Measurements from ENCODE around the gene DHPS.

Gene DHPS

DNA sequence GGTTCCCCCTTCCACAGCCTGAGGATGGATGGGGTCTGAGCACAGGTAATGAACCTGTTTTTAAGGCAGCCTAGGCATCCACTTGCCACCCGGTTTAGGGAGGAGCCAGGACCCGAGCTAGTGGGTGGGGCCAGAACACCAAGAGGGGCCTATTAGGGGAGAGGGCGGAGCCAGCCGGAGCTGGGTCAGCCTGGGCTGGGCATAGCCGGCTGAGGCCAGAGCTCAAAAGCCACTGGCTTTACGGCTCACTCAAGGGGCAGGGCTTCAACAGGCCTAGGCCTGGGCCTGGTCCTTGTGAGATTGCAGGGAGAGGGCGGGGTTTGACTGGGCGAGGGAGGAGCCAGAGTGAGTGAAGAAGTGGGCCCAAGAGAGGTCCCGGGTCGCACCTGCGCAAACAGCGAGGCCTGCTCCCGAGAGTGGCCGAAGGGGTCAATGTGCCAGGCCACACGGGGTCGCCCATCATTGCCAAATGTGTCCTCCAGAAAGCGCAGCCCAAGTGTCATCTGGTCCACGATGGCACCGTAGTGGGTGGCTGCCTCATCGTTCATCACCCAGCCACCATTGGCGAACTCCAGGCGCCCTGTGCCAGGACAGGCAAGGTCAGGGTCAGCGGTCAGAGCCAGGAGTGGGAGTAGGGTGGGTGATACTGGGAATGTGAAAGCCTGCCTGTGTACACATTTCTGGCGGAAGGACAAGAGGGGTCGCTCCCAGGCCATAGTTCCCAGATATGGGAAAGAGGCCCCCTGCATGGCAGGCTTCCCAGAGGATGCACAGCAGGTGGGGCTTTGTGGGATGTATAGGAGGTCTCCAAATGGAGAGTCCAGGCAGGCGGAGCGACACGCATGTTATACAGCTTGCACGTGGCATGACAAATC is 17.0 kb downstream of the DHPS start:
- WGBS, 2 experiments (ENCODE audit: insufficient coverage in 2 of 2): 86 to 90% methylated on average over 26 to 29 of the region's 29 CpGs
- peaks cover 5% of the 10 kb centered on the region for H3K4me1 ChIP-seq (ENCODE audit: control insufficient read depth, insufficient read depth, low read length, poor library complexity, severe bottlenecking)
- H3K4me3 ChIP-seq (ENCODE audit: extremely low read depth, insufficient read depth, low read length, poor library complexity, severe bottlenecking): no peak overlapping the region
- peaks cover 45% of the 10 kb centered on the region for H3K36me3 ChIP-seq (ENCODE audit: control insufficient read depth, insufficient read depth, low read length)
- H3K27ac ChIP-seq (ENCODE audit: low read depth, low read length, severe bottlenecking): no peak overlapping the region
- H3K9me3 ChIP-seq (ENCODE audit: control insufficient read depth, low read length): no peaks in the 10 kb centered on the region

DNA sequence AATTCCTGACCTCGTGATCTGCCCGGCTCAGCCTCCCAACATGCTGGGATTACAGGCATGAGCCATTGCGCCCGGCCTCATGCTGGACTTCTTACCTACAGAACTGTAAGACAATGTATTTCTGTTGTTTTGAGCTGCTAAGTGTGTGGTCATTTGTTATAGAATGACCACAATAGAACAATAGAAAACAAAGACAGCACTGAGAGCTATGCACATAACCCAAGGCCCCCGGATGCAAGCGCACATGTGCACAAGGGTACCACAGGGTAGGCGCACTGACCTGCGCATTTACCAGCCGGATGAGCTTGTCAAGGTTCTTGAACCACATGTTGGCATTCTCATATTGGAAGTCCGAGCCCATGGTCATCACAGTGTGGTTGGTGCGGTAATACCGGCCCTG is 20.7 kb downstream of the DHPS start:
- no peaks in the 10 kb centered on the region for H3K9me3 ChIP-seq (ENCODE audit: control insufficient read depth, low read length)
- H3K27ac ChIP-seq (ENCODE audit: low read depth, low read length, severe bottlenecking): no peak overlapping the region
- H3K4me3 ChIP-seq (ENCODE audit: extremely low read depth, insufficient read depth, low read length, poor library complexity, severe bottlenecking): no peak overlapping the region
- peaks cover 69% of the 10 kb centered on the region for H3K36me3 ChIP-seq (ENCODE audit: control insufficient read depth, insufficient read depth, low read length)
- WGBS, 2 experiments (ENCODE audit: insufficient coverage in 2 of 2): 94 to 97% methylated on average over 9 to 10 of the region's 12 CpGs
- no peaks in the 10 kb centered on the region for H3K4me1 ChIP-seq (ENCODE audit: control insufficient read depth, insufficient read depth, low read length, poor library complexity, severe bottlenecking)

DNA sequence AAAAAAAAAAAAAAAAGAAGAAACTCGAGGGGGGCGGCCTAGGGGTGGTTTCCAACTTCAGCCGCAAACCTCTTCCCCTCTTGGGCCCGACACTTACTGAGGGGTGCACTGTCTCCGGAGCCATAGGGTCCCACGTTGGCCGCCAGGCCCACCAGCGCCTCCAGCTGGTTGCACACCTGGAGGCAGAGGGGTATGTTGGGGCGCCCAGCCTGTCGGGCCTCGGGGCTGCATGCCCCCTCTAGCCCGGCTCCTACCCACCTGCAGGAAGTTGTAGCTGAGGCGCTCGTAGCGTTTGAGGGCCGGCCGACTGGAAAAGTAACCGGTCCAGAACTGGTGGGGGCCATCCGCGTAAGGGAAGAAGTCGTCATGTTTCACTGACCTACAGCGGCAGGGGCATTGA is 23.7 kb downstream of the DHPS start:
- Histone ChIP-seq H3K36me3 (ENCODE audit: control insufficient read depth, insufficient read depth, low read length) (peaks cover 63% of the 10 kb centered on the region), H3K27ac (ENCODE audit: low read depth, low read length, severe bottlenecking) (no peak overlapping the region), H3K4me1 (ENCODE audit: control insufficient read depth, insufficient read depth, low read length, poor library complexity, severe bottlenecking) (no peaks in the 10 kb centered on the region), H3K4me3 (ENCODE audit: extremely low read depth, insufficient read depth, low read length, poor library complexity, severe bottlenecking) (no peak overlapping the region), H3K9me3 (ENCODE audit: control insufficient read depth, low read length) (no peaks in the 10 kb centered on the region)
- WGBS, 2 experiments (ENCODE audit: insufficient coverage in 2 of 2): 98% methylated on average over 17 to 22 of the region's 22 CpGs

DNA sequence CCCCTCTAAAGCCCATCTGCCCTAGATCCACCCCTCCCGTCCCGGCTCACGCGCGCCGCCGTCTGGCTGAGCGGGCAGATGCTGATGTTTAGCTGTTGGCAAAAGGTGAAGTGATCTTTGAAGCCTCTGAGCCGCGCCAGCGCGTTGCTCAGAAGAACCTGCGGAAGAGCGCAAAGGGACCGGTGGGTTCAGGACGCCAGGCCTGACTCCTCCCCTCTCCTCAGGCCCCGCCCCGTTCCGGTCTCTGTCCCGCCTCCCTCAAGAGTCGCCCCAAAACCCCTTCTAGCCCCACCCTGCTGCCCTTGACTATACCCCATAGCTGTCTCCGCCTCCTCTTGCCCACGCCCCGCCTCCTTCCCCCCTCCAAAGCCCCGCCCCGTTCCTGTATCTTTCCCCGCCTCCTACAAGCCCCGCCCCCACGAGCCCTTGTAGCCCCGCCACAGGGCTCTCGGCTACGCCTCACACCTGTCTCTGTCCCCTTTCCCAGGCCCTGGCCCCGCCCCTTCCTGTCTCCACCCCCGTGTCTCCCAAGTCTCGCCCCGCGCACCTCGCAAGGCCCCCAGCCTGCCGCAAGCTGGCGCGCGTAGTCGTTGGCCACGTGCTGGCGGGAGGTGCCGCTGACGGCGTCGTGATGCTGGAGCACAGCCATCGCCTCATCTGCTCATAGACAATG is 24.6 kb downstream of the DHPS start:
- Histone ChIP-seq H3K9me3 (ENCODE audit: control insufficient read depth, low read length) (no peaks in the 10 kb centered on the region), H3K36me3 (ENCODE audit: control insufficient read depth, insufficient read depth, low read length) (peaks cover 59% of the 10 kb centered on the region), H3K27ac (ENCODE audit: low read depth, low read length, severe bottlenecking) (no peak overlapping the region), H3K4me1 (ENCODE audit: control insufficient read depth, insufficient read depth, low read length, poor library complexity, severe bottlenecking) (no peaks in the 10 kb centered on the region), H3K4me3 (ENCODE audit: extremely low read depth, insufficient read depth, low read length, poor library complexity, severe bottlenecking) (no peak overlapping the region)
- 90 to 97% methylated on average over 22 to 32 of the region's 50 CpGs for WGBS, 2 experiments (ENCODE audit: insufficient coverage in 2 of 2)

DNA sequence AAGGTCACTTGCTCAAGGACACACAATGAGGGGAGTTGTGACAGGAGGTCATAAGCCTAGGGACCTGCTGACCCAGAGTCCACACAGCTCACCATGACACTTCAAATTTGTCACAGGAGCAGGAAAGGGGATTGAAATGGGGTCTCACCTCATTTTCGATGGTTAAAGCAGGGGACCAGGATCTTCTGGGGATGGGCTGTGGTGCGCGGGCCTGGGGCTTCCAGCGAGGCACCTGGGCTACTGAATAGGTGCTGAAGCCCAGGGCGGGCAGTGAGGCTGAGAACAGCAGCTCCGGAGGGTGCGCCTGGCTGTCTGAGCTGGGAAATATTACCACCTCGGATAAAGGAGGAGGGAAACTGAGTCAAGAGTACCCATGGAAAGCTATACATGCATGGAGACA is 26.1 kb downstream of the DHPS start:
- no peak overlapping the region for H3K4me3 ChIP-seq (ENCODE audit: extremely low read depth, insufficient read depth, low read length, poor library complexity, severe bottlenecking)
- H3K9me3 ChIP-seq (ENCODE audit: control insufficient read depth, low read length): no peaks in the 10 kb centered on the region
- no peaks in the 10 kb centered on the region for H3K4me1 ChIP-seq (ENCODE audit: control insufficient read depth, insufficient read depth, low read length, poor library complexity, severe bottlenecking)
- 97 to 100% methylated on average over 5 to 8 of the region's 8 CpGs for WGBS, 2 experiments (ENCODE audit: insufficient coverage in 2 of 2)
- H3K36me3 ChIP-seq (ENCODE audit: control insufficient read depth, insufficient read depth, low read length): peaks cover 48% of the 10 kb centered on the region
- H3K27ac ChIP-seq (ENCODE audit: low read depth, low read length, severe bottlenecking): no peak overlapping the region

DNA sequence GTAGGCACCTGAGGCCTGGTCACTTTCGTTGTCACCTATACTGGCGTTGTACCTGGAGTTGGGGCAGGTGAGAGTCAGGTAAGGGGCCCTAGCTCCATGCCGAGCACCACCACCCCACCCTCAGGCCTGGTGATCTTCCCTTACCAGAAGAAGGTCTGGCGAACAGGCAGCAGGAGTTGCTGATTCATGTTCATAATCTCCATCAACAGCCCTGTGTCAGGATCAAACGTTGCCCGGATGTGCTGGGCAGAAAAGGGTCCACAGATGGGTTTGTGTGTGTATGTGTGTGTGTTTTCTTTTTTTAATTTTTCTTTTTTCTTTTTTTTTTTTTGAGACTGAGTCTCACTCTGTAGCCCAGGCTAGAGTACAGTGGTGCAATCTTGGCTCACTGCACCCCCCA is 29.5 kb downstream of the DHPS start:
- Histone ChIP-seq H3K36me3 (ENCODE audit: control insufficient read depth, insufficient read depth, low read length) (peaks cover 30% of the 10 kb centered on the region), H3K4me1 (ENCODE audit: control insufficient read depth, insufficient read depth, low read length, poor library complexity, severe bottlenecking) (no peaks in the 10 kb centered on the region), H3K27ac (ENCODE audit: low read depth, low read length, severe bottlenecking) (no peak overlapping the region), H3K9me3 (ENCODE audit: control insufficient read depth, low read length) (no peaks in the 10 kb centered on the region), H3K4me3 (ENCODE audit: extremely low read depth, insufficient read depth, low read length, poor library complexity, severe bottlenecking) (no peak overlapping the region)
- 91 to 100% methylated on average over 2 to 3 of the region's 6 CpGs for WGBS, 2 experiments (ENCODE audit: insufficient coverage in 2 of 2)

DNA sequence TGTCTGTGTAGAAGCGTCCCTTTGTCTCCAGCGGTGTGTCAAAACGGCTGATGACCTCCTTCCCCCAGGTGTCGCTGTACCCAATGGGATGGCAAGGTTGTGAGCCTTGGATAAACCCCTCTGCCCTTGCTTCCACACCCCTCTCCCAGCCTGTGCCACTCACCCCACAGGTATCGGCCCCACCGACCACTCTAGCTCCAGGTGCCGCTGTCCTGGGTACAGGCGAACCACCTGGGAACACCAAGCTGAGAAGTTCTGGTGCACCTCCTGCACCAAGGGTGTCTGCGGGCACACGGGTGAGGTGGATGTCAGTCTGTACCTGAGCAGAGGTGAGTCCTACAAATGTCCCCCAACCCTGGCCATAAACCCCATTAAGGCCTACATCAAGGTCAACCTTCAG is 31.7 kb downstream of the DHPS start:
- H3K4me1 ChIP-seq (ENCODE audit: control insufficient read depth, insufficient read depth, low read length, poor library complexity, severe bottlenecking): no peaks in the 10 kb centered on the region
- WGBS, 2 experiments (ENCODE audit: insufficient coverage in 2 of 2): 96 to 97% methylated on average over 4 to 7 of the region's 10 CpGs
- H3K9me3 ChIP-seq (ENCODE audit: control insufficient read depth, low read length): no peaks in the 10 kb centered on the region
- peaks cover 15% of the 10 kb centered on the region for H3K36me3 ChIP-seq (ENCODE audit: control insufficient read depth, insufficient read depth, low read length)
- H3K4me3 ChIP-seq (ENCODE audit: extremely low read depth, insufficient read depth, low read length, poor library complexity, severe bottlenecking): no peak overlapping the region
- H3K27ac ChIP-seq (ENCODE audit: low read depth, low read length, severe bottlenecking): no peak overlapping the region

DNA sequence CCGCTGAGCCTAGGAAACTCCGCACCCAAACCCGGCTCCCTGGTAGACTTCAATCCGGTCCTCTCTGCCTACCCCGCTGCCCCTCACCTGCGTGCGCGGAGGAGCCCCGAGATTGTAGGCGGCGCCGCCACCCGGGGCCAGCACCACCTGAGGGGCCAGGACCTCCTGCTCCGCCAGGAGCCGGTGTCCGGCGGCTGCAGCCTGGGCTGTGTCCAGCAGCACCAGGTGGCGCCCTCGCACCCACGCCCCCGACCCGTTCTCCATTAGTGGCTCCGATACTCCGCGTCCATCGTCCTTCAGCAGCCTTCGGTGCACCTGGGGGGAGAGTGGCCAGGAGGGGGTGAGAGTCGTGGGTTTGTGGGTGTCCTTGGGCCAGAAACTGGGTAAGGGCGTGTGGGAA is 33.6 kb downstream of the DHPS start:
- no peak overlapping the region for H3K4me3 ChIP-seq (ENCODE audit: extremely low read depth, insufficient read depth, low read length, poor library complexity, severe bottlenecking)
- no peaks in the 10 kb centered on the region for H3K4me1 ChIP-seq (ENCODE audit: control insufficient read depth, insufficient read depth, low read length, poor library complexity, severe bottlenecking)
- H3K9me3 ChIP-seq (ENCODE audit: control insufficient read depth, low read length): no peaks in the 10 kb centered on the region
- H3K36me3 ChIP-seq (ENCODE audit: control insufficient read depth, insufficient read depth, low read length): peaks cover 7% of the 10 kb centered on the region
- 88 to 91% methylated on average over 25 to 29 of the region's 29 CpGs for WGBS, 2 experiments (ENCODE audit: insufficient coverage in 2 of 2)
- no peak overlapping the region for H3K27ac ChIP-seq (ENCODE audit: low read depth, low read length, severe bottlenecking)

DNA sequence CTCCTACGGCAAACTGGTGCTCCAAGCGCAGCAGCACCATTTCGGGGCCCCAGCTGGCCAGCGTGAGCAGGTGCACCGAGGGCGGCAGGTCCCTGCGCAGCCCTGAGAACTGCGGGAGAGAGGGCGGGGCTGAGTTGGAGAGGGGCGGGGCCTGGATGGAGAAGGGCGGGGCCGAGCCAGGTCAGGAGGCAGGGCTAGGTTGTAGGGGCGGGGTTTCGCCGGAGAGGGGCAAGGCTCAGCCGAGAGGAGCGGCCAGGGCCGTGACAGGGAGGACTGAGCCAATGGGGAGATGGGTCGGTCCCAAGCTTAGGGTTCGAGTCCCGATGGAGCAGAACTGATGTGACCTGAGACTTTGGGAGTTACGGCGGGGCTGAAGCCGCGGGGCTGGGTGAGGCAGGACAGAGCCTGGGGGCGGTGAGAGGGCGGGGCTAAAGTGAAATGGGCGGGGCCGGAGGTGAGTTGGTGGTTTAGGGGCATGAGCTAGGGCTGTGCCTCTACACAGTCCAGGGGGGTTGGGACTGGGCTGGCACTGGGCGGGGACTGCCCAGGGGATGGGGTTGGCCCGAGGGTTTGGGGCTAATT is 34.1 kb downstream of the DHPS start:
- H3K4me3 ChIP-seq (ENCODE audit: extremely low read depth, insufficient read depth, low read length, poor library complexity, severe bottlenecking): no peak overlapping the region
- WGBS, 2 experiments (ENCODE audit: insufficient coverage in 2 of 2): 90% methylated on average over 15 to 25 of the region's 31 CpGs
- H3K9me3 ChIP-seq (ENCODE audit: control insufficient read depth, low read length): no peaks in the 10 kb centered on the region
- no peak overlapping the region for H3K27ac ChIP-seq (ENCODE audit: low read depth, low read length, severe bottlenecking)
- peaks cover 7% of the 10 kb centered on the region for H3K36me3 ChIP-seq (ENCODE audit: control insufficient read depth, insufficient read depth, low read length)
- no peaks in the 10 kb centered on the region for H3K4me1 ChIP-seq (ENCODE audit: control insufficient read depth, insufficient read depth, low read length, poor library complexity, severe bottlenecking)

DNA sequence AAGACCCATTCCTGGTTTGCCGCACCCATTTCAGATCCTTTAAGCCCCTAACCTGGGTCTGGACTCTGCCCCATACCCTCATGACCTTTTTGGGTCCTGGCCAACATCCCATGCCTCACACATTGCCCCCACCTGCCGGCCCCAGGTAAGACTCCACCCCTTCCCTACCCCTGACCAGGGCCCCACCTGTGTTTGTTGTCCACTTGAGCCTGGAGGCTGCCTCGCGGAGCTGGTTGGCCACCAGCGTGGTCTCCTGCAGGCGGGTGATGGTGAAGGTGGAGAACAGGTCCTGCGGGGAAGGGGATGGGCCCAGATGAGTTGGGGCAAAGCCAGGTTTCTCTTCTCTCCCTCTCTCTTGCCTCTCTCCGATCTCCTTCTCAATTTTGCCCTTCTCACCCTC is 34.6 kb downstream of the DHPS start:
- Histone ChIP-seq H3K27ac (ENCODE audit: low read depth, low read length, severe bottlenecking) (no peak overlapping the region), H3K4me3 (ENCODE audit: extremely low read depth, insufficient read depth, low read length, poor library complexity, severe bottlenecking) (no peak overlapping the region), H3K4me1 (ENCODE audit: control insufficient read depth, insufficient read depth, low read length, poor library complexity, severe bottlenecking) (no peaks in the 10 kb centered on the region), H3K9me3 (ENCODE audit: control insufficient read depth, low read length) (no peaks in the 10 kb centered on the region), H3K36me3 (ENCODE audit: control insufficient read depth, insufficient read depth, low read length) (peaks cover 5% of the 10 kb centered on the region)
- WGBS, 2 experiments (ENCODE audit: insufficient coverage in 2 of 2): 89 to 100% methylated on average over 3 to 4 of the region's 8 CpGs

Data from mesodermal cell (in vitro differentiated cells).